HG03064 (cell line): ENCODE measurements around the gene AMN.
"Not testable (repeated sequence)": the region's sequence is repeated elsewhere in the genome, so short reads cannot be mapped to it uniquely, and the experiment has no call there.

Source experiments
- ATAC-seq: cut with Tn5 transposase; IDR thresholded peaks from one replicate; pipeline ENCODE4 v1.9.1; 2021; ENCODE audit warnings: low read depth; ENCODE audit not compliant: unreplicated experiment

The AMN gene

GRCh38 chr14:102911991-102912761 lies 10.3 kb upstream of the AMN start:
- ATAC-seq, result no peak

DNA sequence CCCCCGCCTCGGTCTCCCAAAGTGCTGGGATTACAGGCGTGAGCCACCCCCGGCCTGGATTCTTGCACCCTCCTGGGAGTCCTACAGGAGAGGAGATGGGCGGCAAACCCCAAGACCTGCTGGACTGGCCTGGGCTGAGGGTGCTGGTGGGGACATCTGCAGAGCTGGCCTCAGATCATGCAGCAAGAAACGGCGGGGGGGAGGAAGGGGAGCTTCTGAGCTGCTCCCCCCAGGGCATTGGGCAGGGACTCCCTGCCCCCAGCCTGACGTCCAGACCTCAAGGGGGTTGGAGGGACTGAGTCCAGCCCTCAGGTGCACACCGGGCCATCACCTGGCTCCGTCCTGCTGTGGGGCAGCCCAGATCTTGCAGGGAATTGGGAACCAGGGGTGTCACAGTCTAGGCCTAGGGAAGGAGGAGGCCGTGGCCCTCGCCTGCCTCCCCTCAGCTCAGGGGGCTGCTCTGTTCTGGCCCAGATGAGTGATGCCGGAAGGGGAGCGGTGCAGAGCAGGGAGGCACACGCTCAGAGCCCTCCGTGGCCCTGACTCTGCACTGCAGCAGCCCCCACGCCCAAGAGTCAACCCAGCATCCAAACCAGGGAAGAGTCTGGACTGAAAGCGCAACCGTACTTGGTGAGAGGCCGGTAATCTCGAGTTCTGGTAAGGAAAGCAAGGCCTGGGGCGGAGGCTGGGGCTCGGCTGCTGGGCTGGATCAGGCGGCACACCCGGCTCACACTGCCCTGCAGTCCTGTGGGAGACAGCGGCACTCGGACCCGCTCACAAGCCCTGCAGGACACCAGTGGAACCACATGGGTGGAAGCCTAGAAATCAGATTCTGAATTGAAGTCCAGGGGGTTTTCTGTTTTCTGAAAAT lies 8.9 kb upstream of the AMN start:
- ATAC-seq, result no peak

GRCh38 chr14:102914474-102915291 lies 7.8 kb upstream of the AMN start:
- no peak for ATAC-seq

- no peak for ATAC-seq
Observed at GRCh38 chr14:102915292-102916110, 7.0 kb upstream of the AMN start.

DNA sequence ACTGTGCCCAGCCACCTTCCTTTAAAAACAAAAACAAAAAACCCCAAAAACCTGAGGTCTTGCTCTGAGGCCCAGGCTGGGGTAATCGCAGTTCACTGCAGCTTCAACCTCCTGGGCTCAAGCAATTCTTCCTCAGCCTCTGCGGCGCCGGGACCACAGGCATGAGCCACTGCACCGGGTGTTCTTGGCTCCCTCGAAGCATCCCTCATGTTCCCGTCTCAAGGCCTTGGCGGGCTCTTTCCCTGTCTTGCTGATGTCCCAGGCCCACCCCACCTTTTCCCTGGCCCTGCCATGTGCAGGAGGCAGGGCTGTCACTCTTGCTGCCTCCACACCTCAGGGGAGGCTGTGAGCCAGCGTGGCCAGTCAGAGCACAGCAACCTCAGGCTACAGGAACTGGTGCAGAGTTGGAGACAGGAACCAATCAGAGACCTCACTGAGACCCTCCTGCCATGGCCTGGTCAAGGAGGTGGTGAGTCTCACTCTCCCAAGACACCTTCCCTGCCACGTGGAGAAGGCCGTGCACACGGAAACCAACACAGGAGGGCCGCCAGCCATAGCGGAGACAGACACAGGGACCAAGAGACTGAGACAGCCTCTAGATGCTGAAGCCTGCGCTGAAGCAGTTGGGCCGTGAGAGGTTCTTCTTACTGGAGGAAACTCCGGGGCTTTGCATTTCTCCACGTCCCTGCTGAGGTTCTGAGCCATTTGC lies 6.0 kb upstream of the AMN start:
- ATAC-seq, result no peak

- no peak for ATAC-seq
Observed at GRCh38 chr14:102917056-102917385, 5.4 kb upstream of the AMN start.

GRCh38 chr14:102917469-102918211 lies 4.8 kb upstream of the AMN start:
- ATAC-seq, result no peak

GRCh38 chr14:102918438-102918837 lies 4.0 kb upstream of the AMN start:
- no peak for ATAC-seq

DNA sequence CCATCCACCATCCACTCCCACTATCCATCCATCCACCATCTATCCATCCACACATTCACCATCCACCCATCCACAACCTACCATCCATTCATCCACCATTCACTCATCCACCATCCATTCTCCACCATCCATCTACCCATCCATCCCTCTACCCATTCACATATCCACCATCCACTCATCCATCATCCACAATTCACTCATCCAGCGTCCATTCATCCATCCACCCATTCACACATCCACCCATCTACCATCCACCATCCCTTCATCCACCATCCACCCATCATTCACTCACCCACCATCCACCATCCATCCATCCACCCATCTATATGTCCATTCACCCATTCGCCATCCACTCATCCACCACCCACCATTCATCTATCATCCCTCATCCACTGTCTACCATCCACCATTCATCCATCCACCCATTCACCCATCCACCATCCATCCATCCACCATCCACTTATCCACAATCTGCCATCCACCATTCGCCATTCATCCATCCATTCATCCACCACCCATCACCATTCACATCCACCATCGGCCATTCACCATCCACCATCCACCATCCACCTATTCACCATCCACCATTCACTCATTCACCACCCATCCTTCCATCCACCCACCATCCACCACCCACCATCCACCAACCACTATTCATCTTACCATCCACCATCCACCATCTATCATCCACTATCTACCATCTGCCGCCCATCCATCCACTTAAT lies 2.0 kb upstream of the AMN start:
- no peak for ATAC-seq

DNA sequence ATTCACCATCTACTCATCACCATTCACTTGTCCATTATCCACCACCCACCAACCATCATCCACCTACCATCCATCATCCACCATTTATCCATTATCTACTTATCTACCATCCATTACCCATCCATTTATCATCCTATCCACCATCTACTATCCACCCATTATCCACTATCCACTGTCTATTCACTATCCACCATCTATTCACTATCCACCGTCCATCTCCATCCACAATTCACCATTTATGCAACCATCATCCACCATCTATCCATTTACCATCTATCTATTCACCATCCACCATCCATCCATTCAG lies 1.5 kb upstream of the AMN start:
- ATAC-seq, result no peak

GRCh38 chr14:102923201-102923924 lies 900 bp downstream of the AMN start:
- ATAC-seq, result no peak

DNA sequence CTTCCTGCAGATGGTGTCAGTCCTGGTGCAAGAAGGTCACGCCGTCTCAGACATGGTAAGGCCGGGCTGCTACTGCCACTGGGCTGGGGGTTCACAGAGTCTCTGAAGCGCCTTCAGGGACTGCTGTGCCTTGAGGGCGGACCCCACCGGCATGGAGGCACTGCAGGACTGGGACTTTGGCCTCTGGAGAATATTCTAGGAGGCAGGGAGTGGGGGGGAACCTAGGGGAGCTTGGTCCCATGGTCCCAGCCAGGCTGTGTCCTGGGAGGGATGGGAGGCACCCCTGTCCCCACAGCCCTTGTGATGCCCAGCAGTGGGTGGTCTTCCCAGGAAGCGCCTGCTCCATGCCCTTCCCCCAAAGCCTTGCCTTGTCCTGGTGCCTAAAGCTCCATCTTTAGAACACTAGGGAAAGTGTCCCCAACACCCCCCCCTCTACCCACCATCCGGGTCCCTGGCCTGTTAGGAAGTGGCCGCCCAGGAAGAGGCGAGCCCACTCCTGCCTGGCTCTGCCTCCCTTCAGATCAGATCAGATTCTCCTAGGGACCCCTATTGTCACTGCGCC lies 1.5 kb downstream of the AMN start:
- no peak for ATAC-seq

DNA sequence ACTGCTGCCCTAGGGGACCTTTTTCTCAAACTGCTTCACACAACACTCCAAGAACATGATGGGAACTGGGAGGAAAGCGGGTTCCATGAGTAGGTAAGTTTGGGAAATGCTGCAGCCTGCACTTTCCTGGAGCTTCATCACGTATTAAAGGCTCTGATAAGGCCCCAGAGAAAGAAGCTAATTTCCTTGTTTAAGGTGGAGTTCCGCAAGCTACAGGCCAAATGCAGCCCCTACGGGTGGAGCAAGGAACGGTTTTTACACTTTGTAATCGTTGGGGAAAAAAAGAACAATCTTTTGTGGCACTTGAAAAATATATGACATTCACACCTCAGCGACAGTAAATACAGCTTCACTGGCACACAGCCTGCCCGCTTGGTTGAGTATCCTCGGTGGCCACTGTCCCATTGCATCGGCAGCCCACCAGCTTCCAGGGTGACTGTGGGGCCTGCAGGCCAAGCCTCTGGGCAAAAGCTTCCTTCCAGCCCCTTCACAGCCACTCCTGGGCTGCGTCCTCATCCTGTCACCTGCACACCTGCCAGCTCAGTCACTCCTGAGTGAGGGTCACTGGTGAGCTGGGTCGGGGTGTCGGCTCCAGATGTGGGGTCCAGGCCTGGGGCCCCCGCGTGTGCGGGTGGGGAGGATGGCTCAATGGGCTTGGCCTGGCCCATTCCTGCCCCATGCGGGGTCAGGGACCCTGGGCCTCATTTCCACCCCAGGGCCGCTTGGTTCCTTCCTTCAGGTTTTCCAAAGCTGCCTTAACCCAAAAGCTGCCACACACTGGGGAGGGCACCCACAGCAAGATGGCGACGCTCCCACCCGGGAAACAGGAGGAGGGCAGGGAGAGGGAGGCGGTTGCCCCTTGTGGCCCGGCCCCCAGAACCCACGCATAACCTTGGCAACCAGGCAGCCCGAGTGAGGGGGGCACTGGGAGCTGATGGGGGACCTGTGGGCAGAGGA lies 2.4 kb downstream of the AMN start:
- ATAC-seq, result no peak

- ATAC-seq, result no peak
Observed at GRCh38 chr14:102925646-102926045, 3.2 kb downstream of the AMN start.

GRCh38 chr14:102926104-102926503 lies 3.6 kb downstream of the AMN start:
- no peak for ATAC-seq

DNA sequence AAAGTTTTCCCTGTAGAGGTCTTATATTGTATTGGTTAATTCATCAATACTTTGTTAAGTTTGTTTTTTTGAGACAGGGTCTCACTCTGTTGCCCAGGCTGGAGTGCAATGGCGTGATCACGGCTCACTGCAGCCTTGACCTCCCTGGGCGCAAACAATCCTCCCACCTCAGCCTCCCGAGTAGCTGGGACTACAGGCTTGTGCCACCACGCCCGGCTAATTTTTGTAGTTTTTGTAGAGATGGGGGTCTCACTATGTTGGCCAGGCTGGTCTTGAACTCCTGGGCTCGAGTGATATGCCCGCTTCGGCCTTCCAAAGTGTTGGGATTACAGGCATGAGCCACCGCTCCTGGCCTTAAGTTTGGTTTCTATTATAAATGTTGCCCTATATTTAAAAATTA lies 4.4 kb downstream of the AMN start:
- ATAC-seq, result not testable (repeated sequence)
